Neural cell (in vitro differentiated cells): ENCODE data around the gene PACS1. TPM values are rescaled to one million over a fixed set of nuclear protein-coding genes. Genes with fewer than 3 reads are reported as not detected.

Experiments used
- H2AFZ ChIP-seq: fragments of 200-600, 300-800 bp; sonication (generic), shearing (Covaris generic); 2 replicates; pipeline ENCODE4 v1.6.0; 2014; ENCODE audit warnings: low read depth, mild to moderate bottlenecking, antibody characterized with exemption, low read length, moderate library complexity
- H3F3A ChIP-seq: fragments of 200-600 bp; shearing (Covaris generic); 2 replicates; pipeline ENCODE4 v1.6.1; 2016; ENCODE audit warnings: mild to moderate bottlenecking, moderate library complexity, mixed read lengths, antibody characterized with exemption, low read length; ENCODE audit not compliant: insufficient read depth, poor library complexity, severe bottlenecking
- H3K27ac ChIP-seq: fragments of 200-600, 300-800 bp; sonication (generic), shearing (Covaris generic); 2 replicates; pipeline ENCODE4 v1.5.1; 2014; ENCODE audit warnings: mild to moderate bottlenecking, low read length, moderate library complexity
- H3K27me3 ChIP-seq: fragments of 300-800, 200-600 bp; sonication (generic), shearing (Covaris generic); 2 replicates; pipeline ENCODE4 v1.6.0; 2014; ENCODE audit warnings: mild to moderate bottlenecking, low read depth, low read length, moderate library complexity; ENCODE audit not compliant: insufficient read depth
- H3K36me3 ChIP-seq: fragments of 300-800, 200-600 bp; sonication (generic), shearing (Covaris generic); 2 replicates; pipeline ENCODE4 v1.5.1; 2014; ENCODE audit warnings: mild to moderate bottlenecking, antibody characterized with exemption, low read length, moderate library complexity; ENCODE audit not compliant: insufficient read depth
- H3K4me2 ChIP-seq: fragments of 300-800, 200-600 bp; sonication (generic), shearing (Covaris generic); 2 replicates; pipeline ENCODE4 v1.6.0; 2014; ENCODE audit warnings: mild to moderate bottlenecking, low read length
- H3K4me3 ChIP-seq: fragments of 300-800, 200-600 bp; sonication (generic), shearing (Covaris generic); 2 replicates; pipeline ENCODE4 v1.5.1; 2014; ENCODE audit warnings: mild to moderate bottlenecking, low read length, moderate library complexity
- H3K79me2 ChIP-seq: fragments of 200-600 bp; shearing (Covaris generic); replicated peaks from 2 replicates; pipeline ENCODE4 v1.6.0; 2014; ENCODE audit warnings: mild to moderate bottlenecking, low read length, moderate library complexity; ENCODE audit not compliant: insufficient read depth
- H3K9ac ChIP-seq: fragments of 300-800, 200-600 bp; sonication (generic), shearing (Covaris generic); 2 replicates; pipeline ENCODE4 v1.6.1; 2016; ENCODE audit warnings: mild to moderate bottlenecking, low read length, mixed read lengths
- H3K9me2 ChIP-seq: fragments of 200-600 bp; shearing (Covaris generic); 2 replicates; pipeline ENCODE4 v1.6.1; 2016; ENCODE audit warnings: mild to moderate bottlenecking, low read length, mixed read lengths; ENCODE audit not compliant: insufficient read depth
- H3K9me3 ChIP-seq: fragments of 200-600, 300-800 bp; sonication (generic), shearing (Covaris generic); 2 replicates; pipeline ENCODE4 v1.6.1; 2016; ENCODE audit warnings: mild to moderate bottlenecking, mixed run types, low read length, moderate library complexity, mixed read lengths
- H4K20me1 ChIP-seq: fragments of 200-600 bp; shearing (Covaris generic); 2 replicates; pipeline ENCODE4 v1.6.1; 2016; ENCODE audit warnings: mild to moderate bottlenecking, mixed run types; ENCODE audit not compliant: insufficient read depth
- CTCF ChIP-seq: fragments of 450-650 bp; IDR thresholded peaks from 2 replicates; pipeline ENCODE4 v1.5.1; 2014; ENCODE audit warnings: antibody characterized with exemption, mild to moderate bottlenecking, moderate library complexity; ENCODE audit not compliant: poor library complexity, severe bottlenecking
- EP300 ChIP-seq: fragments of 450-650 bp; conservative IDR thresholded peaks from 2 replicates; pipeline ENCODE4 v1.6.1; 2014; ENCODE audit warnings: antibody characterized with exemption, mild to moderate bottlenecking, moderate library complexity; ENCODE audit not compliant: poor library complexity, severe bottlenecking
- EZH2 ChIP-seq: fragments of 200-600, 300-800 bp; shearing (Covaris generic), sonication (generic); IDR thresholded peaks from 2 replicates; pipeline ENCODE4 v1.6.1; 2014; ENCODE audit warnings: antibody characterized with exemption, low read length, borderline replicate concordance, mild to moderate bottlenecking; ENCODE audit not compliant: insufficient read depth, poor library complexity, severe bottlenecking
- MXI1 ChIP-seq: fragments of 450-650 bp; conservative IDR thresholded peaks from 2 replicates; pipeline ENCODE4 v1.6.1; 2014; ENCODE audit warnings: antibody characterized with exemption, mild to moderate bottlenecking; ENCODE audit not compliant: poor library complexity, severe bottlenecking
- POLR2AphosphoS5 ChIP-seq: IDR thresholded peaks from 2 replicates; pipeline ENCODE4 v1.6.1; 2012
- RAD21 ChIP-seq: fragments of 450-650 bp; conservative IDR thresholded peaks from 2 replicates; pipeline ENCODE4 v1.6.1; 2014; ENCODE audit warnings: antibody characterized with exemption, mild to moderate bottlenecking, moderate library complexity
- REST ChIP-seq: IDR thresholded peaks from 2 replicates; pipeline ENCODE4 v1.6.1; 2012; ENCODE audit warnings: borderline replicate concordance
- SMC3 ChIP-seq: fragments of 450-650 bp; conservative IDR thresholded peaks from 2 replicates; pipeline ENCODE4 v1.6.1; 2014; ENCODE audit warnings: antibody characterized with exemption, mild to moderate bottlenecking, moderate library complexity; ENCODE audit not compliant: poor library complexity
- TAF1 ChIP-seq: IDR thresholded peaks from 2 replicates; pipeline ENCODE4 v1.6.1; 2012; ENCODE audit warnings: low read depth
- polyA plus RNA-seq: library from polyadenylated mRNA; depleted of rRNA; stranded (reverse); fragments of >200 nt; gene quantifications from 2 replicates; pipeline ENCODE4 v1.2.3, GENCODE V29; 2014

Gene PACS1
- polyA plus RNA-seq, 1 donor from 2014 or later: 14.4 TPM

DNA sequence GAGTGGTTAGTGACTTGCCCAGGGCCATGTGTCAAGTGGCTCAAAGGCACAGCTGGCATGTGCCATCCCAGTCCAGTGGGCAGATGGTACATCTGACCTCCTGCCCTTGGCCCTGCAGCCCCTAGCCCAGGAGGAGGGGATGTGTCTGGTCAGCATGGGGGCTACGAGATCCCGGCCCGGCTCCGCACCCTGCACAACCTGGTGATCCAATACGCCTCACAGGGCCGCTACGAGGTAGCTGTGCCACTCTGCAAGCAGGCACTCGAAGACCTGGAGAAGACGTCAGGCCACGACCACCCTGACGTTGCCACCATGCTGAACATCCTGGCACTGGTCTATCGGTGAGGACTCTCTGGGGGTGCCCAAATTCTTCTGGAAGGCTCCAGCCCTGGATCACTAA, 192.6 kb downstream of the PACS1 start:
- H3K9ac ChIP-seq: no peak overlapping the region
- no peak overlapping the region for H3K4me2 ChIP-seq
- H3K79me2 ChIP-seq: peaks cover 15% of the 10 kb centered on the region
- TF ChIP-seq RAD21: no peak
- TF ChIP-seq MXI1: no peak
- no peak for TF ChIP-seq TAF1
- no peak for TF ChIP-seq EZH2
- TF ChIP-seq CTCF: no peak
- no peak for TF ChIP-seq REST
- no peak for TF ChIP-seq POLR2AphosphoS5
- TF ChIP-seq EP300: no peak
- TF ChIP-seq SMC3: no peak
- H3K9me2 ChIP-seq: no peaks in the 10 kb centered on the region
- no peaks in the 10 kb centered on the region for H3F3A ChIP-seq
- no peak overlapping the region for H3K27ac ChIP-seq
- no peaks in the 10 kb centered on the region for H3K9me3 ChIP-seq
- H3K4me3 ChIP-seq: no peak overlapping the region
- no peaks in the 10 kb centered on the region for H3K27me3 ChIP-seq
- no peak overlapping the region for H2AFZ ChIP-seq
- H4K20me1 ChIP-seq: peaks cover 4% of the 10 kb centered on the region
- peaks cover 12% of the 10 kb centered on the region for H3K36me3 ChIP-seq

- H3K4me3 ChIP-seq: no peak overlapping the region
- no peak overlapping the region for H3K27ac ChIP-seq
- no peak overlapping the region for H3K4me2 ChIP-seq
- no peaks in the 10 kb centered on the region for H3F3A ChIP-seq
- H3K9ac ChIP-seq: no peak overlapping the region
- no peaks in the 10 kb centered on the region for H3K27me3 ChIP-seq
- peaks cover 15% of the 10 kb centered on the region for H3K79me2 ChIP-seq
- no peak overlapping the region for H2AFZ ChIP-seq
- H3K36me3 ChIP-seq: peaks cover 12% of the 10 kb centered on the region
- H4K20me1 ChIP-seq: peaks cover 4% of the 10 kb centered on the region
- H3K9me2 ChIP-seq: no peaks in the 10 kb centered on the region
- no peak for TF ChIP-seq EZH2
- TF ChIP-seq MXI1: no peak
- peak; percentile 22 for TF ChIP-seq POLR2AphosphoS5
- no peaks in the 10 kb centered on the region for H3K9me3 ChIP-seq
Measured at GRCh38 chr11:66263231-66263630, 193.2 kb downstream of the PACS1 start.

DNA sequence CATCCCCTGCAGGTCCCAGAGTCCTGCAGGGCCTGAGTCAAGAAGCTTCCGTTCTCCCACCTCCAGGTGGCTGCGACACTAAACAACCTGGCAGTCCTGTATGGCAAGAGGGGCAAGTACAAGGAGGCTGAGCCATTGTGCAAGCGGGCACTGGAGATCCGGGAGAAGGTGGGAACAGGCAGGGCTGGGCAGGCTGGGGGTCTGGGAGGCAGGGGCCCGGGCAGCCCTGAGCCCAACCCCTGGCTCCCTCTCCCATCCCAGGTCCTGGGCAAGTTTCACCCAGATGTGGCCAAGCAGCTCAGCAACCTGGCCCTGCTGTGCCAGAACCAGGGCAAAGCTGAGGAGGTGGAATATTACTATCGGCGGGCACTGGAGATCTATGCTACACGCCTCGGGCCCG, 193.7 kb downstream of the PACS1 start:
- no peak overlapping the region for H3K27ac ChIP-seq
- H3K36me3 ChIP-seq: peaks cover 12% of the 10 kb centered on the region

More for the DNA sequence above, 193.7 kb downstream of the PACS1 start:
- H3K79me2 ChIP-seq: peaks cover 15% of the 10 kb centered on the region
- no peaks in the 10 kb centered on the region for H3K27me3 ChIP-seq
- no peak overlapping the region for H3K4me2 ChIP-seq
- no peak overlapping the region for H3K4me3 ChIP-seq
- H3K9me3 ChIP-seq: no peaks in the 10 kb centered on the region
- H2AFZ ChIP-seq: no peak overlapping the region
- H3F3A ChIP-seq: no peaks in the 10 kb centered on the region
- no peak overlapping the region for H3K9ac ChIP-seq
- peaks cover 4% of the 10 kb centered on the region for H4K20me1 ChIP-seq
- no peak for TF ChIP-seq CTCF
- TF ChIP-seq RAD21: no peak
- TF ChIP-seq TAF1: no peak
- no peak for TF ChIP-seq MXI1
- TF ChIP-seq REST: no peak
- TF ChIP-seq POLR2AphosphoS5: no peak
- TF ChIP-seq EP300: no peak
- TF ChIP-seq SMC3: no peak
- no peaks in the 10 kb centered on the region for H3K9me2 ChIP-seq
